ENCODE results near the gene TRIP6. TPM values are rescaled to one million over a fixed set of nuclear protein-coding genes. Genes with fewer than 3 reads are reported as not detected.
A peak's percentile ranks its signal among the peaks of the same experiment; 100 is the strongest.

Gene TRIP6
- total RNA-seq, 4 donors from 2014 or later = 81.4 to 109 (median 93.7) TPM

- Histone ChIP-seq H3K27me3 (peaks cover 0 to under 1% (median 0%) of the 10 kb centered on the region in 4 donors), H3K36me3 (peaks cover 37 to 65% (median 63%) of the 10 kb centered on the region in 3 donors), H3K4me3 (no peak overlapping the region), H3K4me1 (peaks cover 31 to 53% (median 33%) of the 10 kb centered on the region in 3 donors), H3K27ac (peak overlapping the region; percentile 42 to 99 (median 63)), H3K9me3 (no peaks in the 10 kb centered on the region)
- no peak for DNase-seq
- intact Hi-C loops (cut with DNase I) = no loop called here
- TF ChIP-seq POLR2A (IDR thresholded peaks at IDR 0.05) = no peak
- TF ChIP-seq, protein P1, sequence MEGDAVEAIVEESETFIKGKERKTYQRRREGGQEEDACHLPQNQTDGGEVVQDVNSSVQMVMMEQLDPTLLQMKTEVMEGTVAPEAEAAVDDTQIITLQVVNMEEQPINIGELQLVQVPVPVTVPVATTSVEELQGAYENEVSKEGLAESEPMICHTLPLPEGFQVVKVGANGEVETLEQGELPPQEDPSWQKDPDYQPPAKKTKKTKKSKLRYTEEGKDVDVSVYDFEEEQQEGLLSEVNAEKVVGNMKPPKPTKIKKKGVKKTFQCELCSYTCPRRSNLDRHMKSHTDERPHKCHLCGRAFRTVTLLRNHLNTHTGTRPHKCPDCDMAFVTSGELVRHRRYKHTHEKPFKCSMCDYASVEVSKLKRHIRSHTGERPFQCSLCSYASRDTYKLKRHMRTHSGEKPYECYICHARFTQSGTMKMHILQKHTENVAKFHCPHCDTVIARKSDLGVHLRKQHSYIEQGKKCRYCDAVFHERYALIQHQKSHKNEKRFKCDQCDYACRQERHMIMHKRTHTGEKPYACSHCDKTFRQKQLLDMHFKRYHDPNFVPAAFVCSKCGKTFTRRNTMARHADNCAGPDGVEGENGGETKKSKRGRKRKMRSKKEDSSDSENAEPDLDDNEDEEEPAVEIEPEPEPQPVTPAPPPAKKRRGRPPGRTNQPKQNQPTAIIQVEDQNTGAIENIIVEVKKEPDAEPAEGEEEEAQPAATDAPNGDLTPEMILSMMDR (IDR thresholded peaks at IDR 0.05) = no peak
- 75 to 79% methylated on average over 18 to 24 of the region's 25 CpGs for WGBS, 2 donors
Observed at GRCh38 chr7:100886936-100887515, 19.8 kb downstream of the TRIP6 start.

DNA sequence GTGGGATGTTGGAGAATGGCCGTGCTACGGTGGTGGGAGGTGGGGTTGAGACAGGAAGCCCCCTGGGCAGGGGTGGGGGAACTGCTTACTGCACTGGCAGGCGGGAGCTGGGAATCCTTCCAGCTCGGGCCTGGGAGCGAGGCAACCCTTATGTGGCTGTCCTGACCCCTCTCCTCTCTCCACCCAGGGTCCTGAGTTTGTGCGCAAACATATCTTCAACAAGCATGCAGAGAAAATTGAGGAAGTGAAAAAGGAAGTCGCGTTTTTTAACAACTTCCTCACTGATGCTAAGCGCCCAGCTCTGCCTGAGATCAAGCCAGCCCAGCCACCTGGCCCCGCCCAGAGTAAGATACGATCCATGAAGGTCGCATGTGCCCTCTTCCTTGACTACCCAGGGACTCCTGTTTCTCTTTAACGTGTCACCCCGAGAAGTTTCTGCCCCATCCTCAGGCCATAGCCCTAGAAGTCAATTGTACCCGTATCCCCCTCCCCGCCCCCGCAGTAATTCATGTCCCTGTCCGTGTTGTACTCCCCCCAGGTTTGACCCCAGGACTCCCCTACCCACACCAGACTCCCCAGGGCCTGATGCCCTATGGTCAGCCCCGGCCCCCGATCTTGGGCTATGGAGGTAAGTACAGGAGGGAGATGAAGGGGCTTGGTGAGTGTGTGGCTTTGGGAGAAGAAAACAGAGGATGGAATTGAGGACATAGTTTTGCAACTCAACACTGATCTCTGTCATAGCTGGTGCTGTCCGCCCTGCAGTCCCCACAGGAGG, 20.5 kb downstream of the TRIP6 start:
- peaks cover 31 to 53% (median 33%) of the 10 kb centered on the region in 3 donors for H3K4me1 ChIP-seq
- DNase-seq = no peak
- TF ChIP-seq, protein P1 (IDR thresholded peaks at IDR 0.05) = no peak
- no peak for TF ChIP-seq POLR2A (IDR thresholded peaks at IDR 0.05)
- 48 to 49% methylated on average over 16 to 17 of the region's 21 CpGs for WGBS, 2 donors
- H3K36me3 ChIP-seq = peaks cover 34 to 58% (median 56%) of the 10 kb centered on the region in 3 donors
- H3K27ac ChIP-seq = peak overlapping the region; percentile 50 to 99 (median 87)
- peak overlapping the region in 1 of 4 donors; percentile 76 for H3K4me3 ChIP-seq
- H3K27me3 ChIP-seq = peaks cover 0 to 6% (median 0%) of the 10 kb centered on the region in 4 donors
- intact Hi-C loops (cut with DNase I) = no loop called here
- H3K9me3 ChIP-seq = no peaks in the 10 kb centered on the region

DNA sequence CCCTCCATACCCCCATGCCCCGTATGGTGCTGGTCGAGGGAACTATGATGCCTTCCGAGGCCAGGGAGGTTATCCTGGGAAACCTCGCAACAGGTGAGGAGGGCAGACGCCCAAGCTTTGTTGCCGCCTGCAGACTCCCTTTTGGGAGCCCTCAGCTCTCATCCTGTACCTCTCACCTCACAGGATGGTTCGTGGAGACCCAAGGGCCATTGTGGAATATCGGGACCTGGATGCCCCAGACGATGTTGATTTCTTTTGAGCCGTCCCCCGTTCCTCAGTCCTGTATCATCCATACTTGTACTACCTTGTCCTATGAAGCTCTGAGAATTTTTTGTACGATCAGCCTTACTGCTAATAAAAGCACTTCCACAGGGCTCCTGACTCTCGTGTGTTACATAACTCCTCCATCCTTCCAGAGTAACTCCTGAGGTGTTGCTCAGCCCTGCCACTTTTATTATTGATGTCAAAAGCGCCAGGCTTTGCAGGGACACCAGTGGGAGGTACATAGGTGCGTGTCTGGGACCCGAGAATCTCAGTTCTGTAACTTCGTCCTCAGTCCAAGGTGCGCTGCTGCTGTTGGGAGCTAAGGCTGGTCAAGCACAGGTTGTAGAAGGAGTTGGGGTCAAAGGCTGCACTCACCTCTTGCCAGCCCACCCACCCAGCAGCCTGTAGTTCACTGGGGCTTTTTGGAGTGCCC, 21.3 kb downstream of the TRIP6 start:
- DNase-seq = no peak

GRCh38 chr7:100888988-100889750, 22.0 kb downstream of the TRIP6 start, which contains the start of gene UFSP1:
UFSP1 (minus strand) TSS chr7:100889715; CDS start chr7:100889271, 444 bp downstream.
- intact Hi-C loops (cut with DNase I) = no loop called here
- H3K36me3 ChIP-seq = peaks cover 30 to 43% (median 42%) of the 10 kb centered on the region in 3 donors
- peaks cover 31 to 54% (median 33%) of the 10 kb centered on the region in 3 donors for H3K4me1 ChIP-seq
- H3K4me3 ChIP-seq = peak within 1 kb of the TSS; percentile 50 to 88 (median 74)
- WGBS, 2 donors = 0 to 3% methylated on average over 6 to 12 of the region's 73 CpGs
- peaks cover 0 to 18% (median 0%) of the 10 kb centered on the region in 4 donors for H3K27me3 ChIP-seq
- no peak for DNase-seq
- H3K9me3 ChIP-seq = no peaks in the 10 kb centered on the region
- no peak for TF ChIP-seq POLR2A (IDR thresholded peaks at IDR 0.05)
- TF ChIP-seq, protein P1 (IDR thresholded peaks at IDR 0.05) = peak in 2 of 6 experiments; percentile 11 to 22
- H3K27ac ChIP-seq = peak within 1 kb of the TSS; percentile 95 to 99 (median 98)

More for the DNA sequence above, 21.3 kb downstream of the TRIP6 start:
- Histone ChIP-seq H3K9me3 (no peaks in the 10 kb centered on the region), H3K4me3 (peak overlapping the region; percentile 50 to 88 (median 74)), H3K4me1 (peaks cover 31 to 53% (median 33%) of the 10 kb centered on the region in 3 donors), H3K27ac (peak overlapping the region; percentile 95 to 99 (median 98)), H3K27me3 (peaks cover 0 to 11% (median 0%) of the 10 kb centered on the region in 4 donors), H3K36me3 (peaks cover 34 to 51% (median 49%) of the 10 kb centered on the region in 3 donors)
- TF ChIP-seq POLR2A (IDR thresholded peaks at IDR 0.05) = no peak
- TF ChIP-seq, protein P1 (IDR thresholded peaks at IDR 0.05) = no peak
- WGBS, 2 donors = 39 to 56% methylated on average over 13 of the region's 18 CpGs
- intact Hi-C loops (cut with DNase I) = no loop called here
